ENCODE data around the gene RBL1. TPM values are rescaled to one million over a fixed set of nuclear protein-coding genes. Genes with fewer than 3 reads are reported as not detected.
A peak's percentile ranks its signal among the peaks of the same experiment; 100 is the strongest.
"Not testable (repeated sequence)": the region's sequence is repeated elsewhere in the genome, so short reads cannot be mapped to it uniquely, and the experiment has no call there.

The RBL1 gene
- polyA plus RNA-seq, 3 donors, result 11.0 to 15.3 (median 12.4) TPM

DNA sequence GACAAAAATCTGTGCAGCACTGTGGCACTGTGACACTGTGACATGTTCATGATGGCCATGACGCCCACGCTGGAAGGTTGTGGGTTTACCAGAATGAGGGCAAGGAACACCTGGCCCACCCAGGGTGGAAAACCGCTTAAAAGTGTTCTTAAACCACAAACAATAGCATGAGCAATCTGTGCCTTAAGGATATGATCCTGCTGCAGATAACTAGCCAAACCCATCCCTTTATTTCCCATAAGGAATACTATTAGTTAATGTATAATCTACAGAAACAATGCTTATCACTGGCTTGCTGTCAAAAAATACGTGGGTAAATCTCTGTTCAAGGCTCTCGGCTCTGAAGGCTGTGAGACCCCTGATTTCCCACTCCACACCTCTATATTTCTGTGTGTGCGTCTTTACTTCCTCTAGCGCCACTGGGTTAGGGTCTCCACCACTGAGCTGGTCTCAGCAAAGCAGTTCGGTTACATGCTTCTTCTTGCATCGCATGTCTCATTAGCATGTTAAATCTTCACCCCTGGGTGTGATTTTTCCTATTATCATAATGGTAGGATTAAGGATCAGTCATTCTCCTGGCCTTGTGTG, 133.3 kb downstream of the RBL1 start:
- not testable (repeated sequence) for DNase-seq (ENCODE audit: extremely low read depth in 1 of 11, low read depth in 9 of 11, low spot score in 4 of 11)

DNA sequence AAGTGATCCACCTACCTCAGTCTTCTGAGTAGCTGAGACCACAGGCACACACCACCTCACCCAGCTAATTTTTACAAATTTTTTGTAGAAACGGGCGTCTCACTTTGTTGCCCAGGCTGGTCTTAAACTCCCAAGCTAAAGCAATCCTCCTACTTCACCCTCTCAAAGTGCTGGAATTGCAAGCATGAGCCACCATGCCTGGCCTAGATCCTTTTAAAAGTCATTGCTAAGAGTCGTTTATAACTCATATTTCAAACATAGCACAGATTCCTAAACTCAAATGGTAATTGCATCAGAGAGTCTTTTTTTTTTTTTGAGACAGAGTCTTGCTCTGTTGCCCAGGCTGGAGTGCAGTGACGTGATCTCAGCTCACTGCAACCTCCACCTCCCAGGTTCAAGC, 136.6 kb downstream of the RBL1 start:
- DNase-seq (ENCODE audit: extremely low read depth in 1 of 11, low read depth in 9 of 11, low spot score in 4 of 11), result no peak

DNA sequence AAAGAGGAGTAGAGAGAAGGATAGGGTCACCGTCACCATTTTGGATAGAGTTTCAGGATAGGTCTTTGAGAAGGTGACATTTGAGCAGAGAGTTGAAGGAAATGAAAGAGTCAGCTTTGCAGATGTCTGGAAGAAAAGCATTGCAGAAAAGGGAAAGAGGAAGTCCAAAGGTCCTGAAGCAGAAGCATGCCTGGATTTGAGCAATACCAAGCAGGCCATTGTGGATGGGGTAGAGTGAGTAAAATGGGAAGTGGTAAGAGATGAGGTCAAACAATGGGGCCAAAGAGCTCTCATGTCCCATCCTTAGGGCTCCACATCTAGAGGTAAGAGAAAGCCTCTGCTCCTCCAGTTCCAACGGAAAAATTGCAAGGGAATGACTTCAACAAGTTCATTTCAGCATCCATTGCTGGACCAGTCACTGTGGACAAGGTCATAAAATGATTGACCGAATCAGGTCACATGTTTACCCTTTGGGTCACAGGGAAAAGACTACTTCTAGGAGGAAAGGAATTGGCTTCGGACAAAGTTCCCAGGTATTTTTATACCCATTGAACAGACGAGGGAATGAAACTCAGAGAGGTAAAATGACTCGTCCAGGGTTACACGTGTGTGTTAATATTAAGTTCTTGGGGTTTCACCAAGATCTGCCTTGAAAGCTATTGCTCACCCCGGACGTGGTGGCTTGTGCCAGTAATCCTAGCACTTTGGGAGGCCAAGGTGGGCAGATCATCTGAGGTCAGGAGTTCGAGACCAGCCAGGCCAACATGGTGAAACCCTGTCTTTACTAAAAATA, 137.7 kb downstream of the RBL1 start:
- DNase-seq (ENCODE audit: extremely low read depth in 1 of 11, low read depth in 9 of 11, low spot score in 4 of 11), result no peak

- no peak for DNase-seq (ENCODE audit: extremely low read depth in 1 of 11, low read depth in 9 of 11, low spot score in 4 of 11)
Observed at GRCh38 chr20:36956674-36957073, 139.1 kb downstream of the RBL1 start.

DNA sequence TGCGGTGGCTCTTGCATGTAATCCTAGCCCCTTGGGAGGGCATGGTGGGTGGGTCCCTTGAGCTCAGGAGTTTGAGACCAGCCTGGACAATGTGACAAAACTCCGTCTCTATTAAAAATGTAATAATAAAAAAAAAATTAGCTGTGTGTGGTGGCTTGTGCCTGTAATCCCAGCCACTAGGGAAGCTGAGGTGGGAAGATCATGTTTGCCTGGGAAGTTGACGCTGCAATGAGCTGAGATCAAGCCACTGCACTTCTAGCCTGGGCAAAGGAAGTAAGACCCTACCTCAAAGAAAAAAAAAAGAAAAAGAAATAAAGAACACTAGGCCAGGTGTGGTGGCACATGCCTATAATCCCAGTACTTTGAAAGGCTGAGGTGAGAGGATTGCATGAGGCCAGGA, 139.8 kb downstream of the RBL1 start:
- no peak for DNase-seq (ENCODE audit: extremely low read depth in 1 of 11, low read depth in 9 of 11, low spot score in 4 of 11)

GRCh38 chr20:36951979-36952738, 143.6 kb downstream of the RBL1 start:
- DNase-seq (ENCODE audit: extremely low read depth in 1 of 11, low read depth in 9 of 11, low spot score in 4 of 11), result peak in 1 of 11 donors; percentile 9

DNA sequence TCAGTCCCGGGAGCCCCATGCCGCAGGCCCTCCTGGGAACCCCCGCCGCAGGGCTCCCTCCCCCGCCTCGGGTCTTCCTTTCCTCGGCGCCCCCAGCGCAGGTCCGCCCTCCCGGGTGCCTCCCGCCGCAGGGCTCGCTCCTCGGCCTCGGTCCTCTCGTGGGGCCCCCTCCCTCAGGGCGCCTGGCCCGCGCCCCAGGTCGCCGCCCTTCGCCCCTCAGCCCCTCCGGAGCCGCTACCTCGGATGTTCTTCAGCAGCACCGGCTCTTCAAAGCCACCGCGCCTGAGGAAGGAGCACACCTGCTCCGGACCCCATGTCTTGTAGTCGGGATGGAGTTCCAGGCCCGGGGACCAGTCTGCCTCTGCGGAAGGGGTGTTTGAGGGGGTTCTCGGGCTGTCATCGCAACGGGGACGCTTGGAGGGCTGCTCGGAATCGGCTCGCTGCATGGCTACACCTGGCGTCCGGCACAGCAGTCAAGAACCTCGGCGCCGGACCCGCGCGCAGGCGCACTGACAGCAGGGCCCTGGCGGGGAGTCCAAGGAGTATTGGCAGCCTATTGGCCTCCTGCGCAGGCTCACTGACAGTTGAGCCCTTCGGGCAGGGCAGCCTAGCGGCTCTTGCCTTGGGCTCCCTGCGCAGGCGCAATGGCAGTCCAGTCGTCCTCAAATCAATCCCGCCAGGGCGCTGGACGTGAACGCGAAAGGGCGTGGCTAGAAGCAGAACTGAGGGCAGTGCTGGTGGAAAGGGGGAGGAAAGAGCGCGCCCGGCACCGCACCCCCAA, 144.4 kb downstream of the RBL1 start, which contains the start of gene SAMHD1:
SAMHD1 (minus strand) TSS at position 511 of the 781 bp plus-strand sequence; CDS start at position 446, 65 bp downstream.
- DNase-seq (ENCODE audit: extremely low read depth in 1 of 11, low read depth in 9 of 11, low spot score in 4 of 11), result peak; percentile 75 to 93 (median 87)

DNA sequence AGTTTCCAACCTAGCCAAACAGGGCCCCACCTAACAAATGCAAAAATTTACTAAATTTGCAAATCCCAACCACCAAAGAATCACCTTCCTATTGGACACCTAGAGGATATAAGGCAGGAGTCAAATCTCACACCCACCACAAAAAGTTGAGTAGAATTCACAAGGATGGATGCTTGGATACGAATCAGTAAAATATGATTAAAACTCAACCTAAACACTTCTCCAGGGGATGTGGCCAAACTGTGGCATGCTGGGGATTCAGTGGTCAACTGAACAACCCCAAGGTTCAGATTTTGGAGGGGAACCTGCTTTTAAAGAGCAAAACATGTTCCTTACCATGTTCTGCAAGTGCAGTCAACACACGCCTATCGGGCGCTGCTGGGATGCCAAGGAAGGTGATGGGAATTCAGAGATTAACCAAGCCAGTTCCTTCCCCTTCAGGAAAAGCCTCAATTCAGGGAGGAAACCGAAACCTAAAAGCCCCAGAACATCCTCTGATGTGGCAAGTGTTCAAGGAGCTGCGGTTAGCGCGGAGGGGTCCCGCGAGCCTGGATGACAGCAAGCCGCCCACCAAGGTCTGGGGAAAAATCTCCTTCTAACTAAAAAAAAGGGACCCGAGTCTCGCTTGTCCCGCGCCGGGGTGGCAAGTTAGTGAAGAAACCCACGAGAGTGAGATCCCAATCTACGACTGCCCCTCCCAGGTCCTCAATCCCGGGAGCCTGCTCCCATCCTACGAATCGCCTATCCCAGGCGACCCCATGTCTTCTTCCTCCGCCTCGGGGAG, 145.2 kb downstream of the RBL1 start:
- no peak for DNase-seq (ENCODE audit: extremely low read depth in 1 of 11, low read depth in 9 of 11, low spot score in 4 of 11)

Other genes with a start within 250 kb of the RBL1 start
- gene TLDC2, start 219.9 kb downstream of the RBL1 start, polyA plus RNA-seq (ENCODE audit: insufficient read length in 3 of 3), result 1 to 10 TPM; 1.8 to 3.7 (median 2.8) TPM
- 10 to 100 TPM; 21.8 to 24.8 (median 22.2) TPM for gene SAMHD1, start 144.3 kb downstream of the RBL1 start, polyA plus RNA-seq (ENCODE audit: insufficient read length in 3 of 3)
- gene RPN2, start 83.3 kb upstream of the RBL1 start, polyA plus RNA-seq (ENCODE audit: insufficient read length in 3 of 3), result 100 to 1,000 TPM; 281 to 309 (median 296) TPM
- 1 to 10 TPM; 5.9 to 7.8 (median 7.7) TPM for gene MROH8, start 83.6 kb upstream of the RBL1 start, polyA plus RNA-seq (ENCODE audit: insufficient read length in 3 of 3)
- not detected for gene GHRH, start 165.8 kb upstream of the RBL1 start, polyA plus RNA-seq (ENCODE audit: insufficient read length in 3 of 3)
- 10 to 100 TPM; 61.2 to 69.7 (median 68.7) TPM for gene MANBAL, start 193.7 kb upstream of the RBL1 start, polyA plus RNA-seq (ENCODE audit: insufficient read length in 3 of 3)

Measured in renal cortex interstitium (tissue), 11 donors.